ENCODE data around the gene KRTAP5-1.
"Not testable (repeated sequence)": the region's sequence is repeated elsewhere in the genome, so short reads cannot be mapped to it uniquely, and the experiment has no call there.

KRTAP5-1 gene

GRCh38 chr11:1584661-1585370, at the start of gene KRTAP5-1:
Gene KRTAP5-1 (minus strand): TSS chr11:1585283. CDS start chr11:1585249, 34 bp downstream.
- FAIRE-seq, result not testable (repeated sequence)

- no peak for FAIRE-seq
Observed at GRCh38 chr11:1633864-1634263, 48.8 kb upstream of the KRTAP5-1 start.

GRCh38 chr11:1632053-1632714, 47.1 kb upstream of the KRTAP5-1 start:
- FAIRE-seq, result no peak

GRCh38 chr11:1631066-1631568, 46.0 kb upstream of the KRTAP5-1 start:
- no peak for FAIRE-seq

- no peak for FAIRE-seq
Observed at GRCh38 chr11:1630271-1630670, 45.2 kb upstream of the KRTAP5-1 start.

- FAIRE-seq, result no peak
Observed at GRCh38 chr11:1629326-1630185, 44.5 kb upstream of the KRTAP5-1 start, which contains the start of gene KRTAP5-5. Gene KRTAP5-5 (plus strand): TSS chr11:1629775. CDS start chr11:1629841, 66 bp downstream.

- no peak for FAIRE-seq
Observed at GRCh38 chr11:1628506-1629325, 43.6 kb upstream of the KRTAP5-1 start.

- no peak for FAIRE-seq
Observed at GRCh38 chr11:1625541-1625940, 40.5 kb upstream of the KRTAP5-1 start.

- FAIRE-seq, result no peak
Observed at GRCh38 chr11:1624621-1625020, 39.5 kb upstream of the KRTAP5-1 start.

- FAIRE-seq, result no peak
Observed at GRCh38 chr11:1623716-1624115, 38.6 kb upstream of the KRTAP5-1 start.

GRCh38 chr11:1622086-1622485, 37.0 kb upstream of the KRTAP5-1 start, which contains the start of gene KRTAP5-4:
Gene KRTAP5-4 (minus strand): TSS chr11:1622138. CDS start chr11:1622093, 45 bp downstream.
- no peak for FAIRE-seq

GRCh38 chr11:1619449-1619848, 34.4 kb upstream of the KRTAP5-1 start:
- FAIRE-seq, result no peak

- FAIRE-seq, result no peak
Observed at GRCh38 chr11:1618231-1618630, 33.1 kb upstream of the KRTAP5-1 start.

- FAIRE-seq, result no peak
Observed at GRCh38 chr11:1608363-1608762, 23.3 kb upstream of the KRTAP5-1 start, which contains the start of gene KRTAP5-3. Gene KRTAP5-3 (minus strand): TSS chr11:1608463. CDS start chr11:1608385, 78 bp downstream.

GRCh38 chr11:1607901-1608300, 22.8 kb upstream of the KRTAP5-1 start:
- FAIRE-seq, result not testable (repeated sequence)

GRCh38 chr11:1607156-1607845, 22.2 kb upstream of the KRTAP5-1 start:
- FAIRE-seq, result not testable (repeated sequence)

- FAIRE-seq, result not testable (repeated sequence)
Observed at GRCh38 chr11:1605923-1606322, 20.8 kb upstream of the KRTAP5-1 start.

- no peak for FAIRE-seq
Observed at GRCh38 chr11:1604711-1605110, 19.6 kb upstream of the KRTAP5-1 start.

GRCh38 chr11:1604181-1604580, 19.1 kb upstream of the KRTAP5-1 start:
- no peak for FAIRE-seq

GRCh38 chr11:1603629-1604028, 18.5 kb upstream of the KRTAP5-1 start:
- no peak for FAIRE-seq

- not testable (repeated sequence) for FAIRE-seq
Observed at GRCh38 chr11:1601663-1602062, 16.6 kb upstream of the KRTAP5-1 start.
